HG03280 (cell line): Measurements from ENCODE around the gene TRIM73.
A peak's percentile ranks its signal among the peaks of the same experiment; 100 is the strongest.
"Not testable (repeated sequence)": the region's sequence is repeated elsewhere in the genome, so short reads cannot be mapped to it uniquely, and the experiment has no call there.

ENCODE experiments used
- ATAC-seq: cut with Tn5 transposase; IDR thresholded peaks from one replicate; pipeline ENCODE4 v1.9.1; 2021; ENCODE audit warnings: mild to moderate bottlenecking, moderate library complexity; ENCODE audit not compliant: unreplicated experiment

The TRIM73 gene

GRCh38 chr7:75415428-75415817 is 20.0 kb downstream of the TRIM73 start:
- ATAC-seq = not testable (repeated sequence)

GRCh38 chr7:75415829-75416373 is 20.5 kb downstream of the TRIM73 start:
- not testable (repeated sequence) for ATAC-seq

GRCh38 chr7:75416787-75417186 is 21.4 kb downstream of the TRIM73 start:
- not testable (repeated sequence) for ATAC-seq

GRCh38 chr7:75418292-75418858 is 22.9 kb downstream of the TRIM73 start:
- not testable (repeated sequence) for ATAC-seq

- ATAC-seq = not testable (repeated sequence)
These were observed 23.8 kb downstream of the TRIM73 start for GRCh38 chr7:75419210-75419609.

GRCh38 chr7:75419693-75420092 is 24.3 kb downstream of the TRIM73 start:
- not testable (repeated sequence) for ATAC-seq

GRCh38 chr7:75420152-75420551 is 24.7 kb downstream of the TRIM73 start:
- ATAC-seq = not testable (repeated sequence)

- not testable (repeated sequence) for ATAC-seq
These were observed 26.6 kb downstream of the TRIM73 start for GRCh38 chr7:75421798-75422710.

GRCh38 chr7:75423481-75423880 is 28.1 kb downstream of the TRIM73 start:
- ATAC-seq = not testable (repeated sequence)

- not testable (repeated sequence) for ATAC-seq
These were observed 43.6 kb downstream of the TRIM73 start for GRCh38 chr7:75439000-75439399.

- ATAC-seq = not testable (repeated sequence)
These were observed 46.7 kb downstream of the TRIM73 start for GRCh38 chr7:75442101-75442464.

- peak; percentile 80 for ATAC-seq
These were observed 47.2 kb downstream of the TRIM73 start for GRCh38 chr7:75442465-75443111.

GRCh38 chr7:75449946-75450345 is 54.5 kb downstream of the TRIM73 start:
- not testable (repeated sequence) for ATAC-seq

- ATAC-seq = peak; percentile 93
These were observed 57.1 kb downstream of the TRIM73 start for GRCh38 chr7:75452494-75452955.
